IMR-90 (cell line): ENCODE results near the gene KIAA1614.

Experiments
- BHLHE40 ChIP-seq: fragments of 150-350 bp; IDR thresholded peaks from 2 replicates; pipeline ENCODE4 v1.6.1; 2016; ENCODE audit warnings: mild to moderate bottlenecking, low read depth, low read length
- CEBPB ChIP-seq: IDR thresholded peaks from 2 replicates; pipeline ENCODE4 v1.6.1; 2012; ENCODE audit warnings: low read depth, low read length, improper control_type of control experiment
- CHD1 ChIP-seq: IDR thresholded peaks from 2 replicates; pipeline ENCODE4 v1.6.1; 2012; ENCODE audit warnings: low read depth, low read length, improper control_type of control experiment
- FOS ChIP-seq: fragments of 150-350 bp; IDR thresholded peaks from 2 replicates; pipeline ENCODE4 v1.6.1; 2016; ENCODE audit warnings: low read depth, low read length
- MAZ ChIP-seq: IDR thresholded peaks from 2 replicates; pipeline ENCODE4 v1.6.1; 2012; ENCODE audit warnings: low read depth, mild to moderate bottlenecking, low read length, improper control_type of control experiment, moderate library complexity, borderline replicate concordance
- MXI1 ChIP-seq: IDR thresholded peaks from 2 replicates; pipeline ENCODE4 v1.6.1; 2012; ENCODE audit warnings: low read depth, mild to moderate bottlenecking, low read length, moderate library complexity, borderline replicate concordance
- NFE2L2 ChIP-seq: fragments of 150-350 bp; IDR thresholded peaks from 2 replicates; pipeline ENCODE4 v1.6.1; 2016; ENCODE audit warnings: low read depth, mild to moderate bottlenecking, low read length
- POLR2A ChIP-seq: IDR thresholded peaks from 2 replicates; pipeline ENCODE4 v1.6.1; 2012; ENCODE audit warnings: mild to moderate bottlenecking, low read depth, low read length
- RAD21 ChIP-seq: IDR thresholded peaks from 2 replicates; pipeline ENCODE4 v1.6.1; 2012; ENCODE audit warnings: low read length, improper control_type of control experiment
- RCOR1 ChIP-seq: IDR thresholded peaks from 2 replicates; pipeline ENCODE4 v1.6.1; 2012; ENCODE audit warnings: mild to moderate bottlenecking, low read length, improper control_type of control experiment; ENCODE audit not compliant: insufficient replicate concordance
- RFX5 ChIP-seq: IDR thresholded peaks from 2 replicates; pipeline ENCODE4 v1.8.0; 2012; ENCODE audit warnings: low read depth, mild to moderate bottlenecking, low read length, moderate library complexity
- SMC3 ChIP-seq: fragments of 150-350 bp; IDR thresholded peaks from 2 replicates; pipeline ENCODE4 v1.6.1; 2016; ENCODE audit warnings: low read depth, mild to moderate bottlenecking, antibody characterized with exemption, low read length, moderate library complexity
- USF2 ChIP-seq: fragments of 150-350 bp; IDR thresholded peaks from 2 replicates; pipeline ENCODE4 v1.6.1; 2017; ENCODE audit warnings: mild to moderate bottlenecking, antibody characterized with exemption, low read length, low read depth
- TF ChIP-seq, protein P1 (sequence below): conservative IDR thresholded peaks from 2 replicates; pipeline ENCODE4 v1.5.1; 2012; ENCODE audit warnings: mild to moderate bottlenecking, low read depth, low read length, improper control_type of control experiment

- TF ChIP-seq, protein P1, sequence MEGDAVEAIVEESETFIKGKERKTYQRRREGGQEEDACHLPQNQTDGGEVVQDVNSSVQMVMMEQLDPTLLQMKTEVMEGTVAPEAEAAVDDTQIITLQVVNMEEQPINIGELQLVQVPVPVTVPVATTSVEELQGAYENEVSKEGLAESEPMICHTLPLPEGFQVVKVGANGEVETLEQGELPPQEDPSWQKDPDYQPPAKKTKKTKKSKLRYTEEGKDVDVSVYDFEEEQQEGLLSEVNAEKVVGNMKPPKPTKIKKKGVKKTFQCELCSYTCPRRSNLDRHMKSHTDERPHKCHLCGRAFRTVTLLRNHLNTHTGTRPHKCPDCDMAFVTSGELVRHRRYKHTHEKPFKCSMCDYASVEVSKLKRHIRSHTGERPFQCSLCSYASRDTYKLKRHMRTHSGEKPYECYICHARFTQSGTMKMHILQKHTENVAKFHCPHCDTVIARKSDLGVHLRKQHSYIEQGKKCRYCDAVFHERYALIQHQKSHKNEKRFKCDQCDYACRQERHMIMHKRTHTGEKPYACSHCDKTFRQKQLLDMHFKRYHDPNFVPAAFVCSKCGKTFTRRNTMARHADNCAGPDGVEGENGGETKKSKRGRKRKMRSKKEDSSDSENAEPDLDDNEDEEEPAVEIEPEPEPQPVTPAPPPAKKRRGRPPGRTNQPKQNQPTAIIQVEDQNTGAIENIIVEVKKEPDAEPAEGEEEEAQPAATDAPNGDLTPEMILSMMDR = no peak
- TF ChIP-seq CHD1 = no peak
- TF ChIP-seq RFX5 = no peak
- no peak for TF ChIP-seq SMC3
- TF ChIP-seq MXI1 = no peak
- no peak for TF ChIP-seq RCOR1
- no peak for TF ChIP-seq POLR2A
- no peak for TF ChIP-seq RAD21
- TF ChIP-seq FOS = no peak
- no peak for TF ChIP-seq USF2
- no peak for TF ChIP-seq NFE2L2
- TF ChIP-seq MAZ = no peak
- no peak for TF ChIP-seq BHLHE40
- TF ChIP-seq CEBPB = no peak
These were observed 27.0 kb downstream of the KIAA1614 start for GRCh38 chr1:180939711-180940103.
